Astrocyte of the spinal cord (primary cell): ENCODE data around the gene MARK2.

ENCODE experiments used
- DNase-seq: peaks from one replicate; pipeline ENCODE4 v3.0.0; 2011; ENCODE audit warnings: low read depth, low spot score
- H3K4me3 ChIP-seq: 2 replicates; pipeline ENCODE4 v1.5.1; 2011; ENCODE audit warnings: low read depth, mild to moderate bottlenecking, low read length, moderate library complexity
- CTCF ChIP-seq: IDR thresholded peaks from 2 replicates; pipeline ENCODE4 v1.5.1; 2012; ENCODE audit warnings: low read depth, mild to moderate bottlenecking, low read length, inconsistent platforms
- in situ Hi-C: cut with HindIII; loops from 2 replicates; pipeline ENCODE4 v1.10.0; 2017; ENCODE audit warnings: low sequenced_read_pairs

Gene MARK2

GRCh38 chr11:63816166-63816565 is 22.7 kb upstream of the MARK2 start:
- H3K4me3 ChIP-seq: no peak overlapping the region
- no peak for DNase-seq

GRCh38 chr11:63816732-63817131 is 22.2 kb upstream of the MARK2 start:
- no peak for TF ChIP-seq CTCF
- H3K4me3 ChIP-seq: no peak overlapping the region
- in situ Hi-C loops: no loop called here
- no peak for DNase-seq

More at GRCh38 chr11:63816166-63816565, 22.7 kb upstream of the MARK2 start:
- in situ Hi-C loops: no loop called here
- no peak for TF ChIP-seq CTCF

DNA sequence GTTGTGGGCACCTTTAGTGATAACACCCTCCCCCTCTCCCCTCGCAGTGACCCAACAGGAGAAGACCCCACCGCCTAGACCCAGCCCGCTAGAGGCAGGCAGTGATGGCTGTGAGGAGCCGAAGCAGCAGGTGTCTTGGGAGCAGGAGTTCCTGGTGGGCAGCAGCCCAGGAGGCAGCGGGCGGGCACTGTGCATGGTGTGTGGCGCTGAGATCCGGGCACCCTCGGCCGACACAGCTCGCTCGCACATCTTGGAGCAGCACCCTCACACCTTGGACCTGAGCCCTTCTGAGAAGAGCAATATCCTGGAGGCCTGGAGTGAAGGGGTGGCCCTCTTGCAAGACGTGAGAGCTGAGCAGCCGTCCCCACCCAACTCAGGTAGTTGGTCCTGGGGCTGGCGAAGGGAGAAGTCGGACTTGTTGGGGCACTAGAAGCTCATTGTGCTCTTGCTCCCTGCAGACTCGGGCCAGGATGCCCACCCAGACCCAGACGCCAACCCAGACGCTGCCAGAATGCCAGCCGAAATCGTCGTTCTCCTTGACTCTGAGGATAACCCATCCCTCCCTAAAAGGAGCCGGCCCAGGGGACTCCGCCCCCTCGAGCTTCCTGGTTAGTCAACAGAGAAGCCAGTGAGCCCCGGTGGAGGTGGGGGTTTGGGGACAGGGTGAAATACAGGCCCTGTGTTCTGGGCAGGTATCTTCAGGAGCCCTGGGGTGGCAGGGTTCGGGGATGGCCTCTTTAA is 21.0 kb upstream of the MARK2 start:
- no peak overlapping the region for H3K4me3 ChIP-seq
- in situ Hi-C loops: no loop called here
- no peak for TF ChIP-seq CTCF
- DNase-seq: no peak

- no peak for TF ChIP-seq CTCF
- H3K4me3 ChIP-seq: no peak overlapping the region
- no peak for DNase-seq
- in situ Hi-C loops: no loop called here
Observed at GRCh38 chr11:63818609-63819008, 20.3 kb upstream of the MARK2 start.

GRCh38 chr11:63821411-63821810 is 17.5 kb upstream of the MARK2 start:
- no peak overlapping the region for H3K4me3 ChIP-seq
- no peak for DNase-seq
- TF ChIP-seq CTCF: no peak
- in situ Hi-C loops: no loop called here

DNA sequence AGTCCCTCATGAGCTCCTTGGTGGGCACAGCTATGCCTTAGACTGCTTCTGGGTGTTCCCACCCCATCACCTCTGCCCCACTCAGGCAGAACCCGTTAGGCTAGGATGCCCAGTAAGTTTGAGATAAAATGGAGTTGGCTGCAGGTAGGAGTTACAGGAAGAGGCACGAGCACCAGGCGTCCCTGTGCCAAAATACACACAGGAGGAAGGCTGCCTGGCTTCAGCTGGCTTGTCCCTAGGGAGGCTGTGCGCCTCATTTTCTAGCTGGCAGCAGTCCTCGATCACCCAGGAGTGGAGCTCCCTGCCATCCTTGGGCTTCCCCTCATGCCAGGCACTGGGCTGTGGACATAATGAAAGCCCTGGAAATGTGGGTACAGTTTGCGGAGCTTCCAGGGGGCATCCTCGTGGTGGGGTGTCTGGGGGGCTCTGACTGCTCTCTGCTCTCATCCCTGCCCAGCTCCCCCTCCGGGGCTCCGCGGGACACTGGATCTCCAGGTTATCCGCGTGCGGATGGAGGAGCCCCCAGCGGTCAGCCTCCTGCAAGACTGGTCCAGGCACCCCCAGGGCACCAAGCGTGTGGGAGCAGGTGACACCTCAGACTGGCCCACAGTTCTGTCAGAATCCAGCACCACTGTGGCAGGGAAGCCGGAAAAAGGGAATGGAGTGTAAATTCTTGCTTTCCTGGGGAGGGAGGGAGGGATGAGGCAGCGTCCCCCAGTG is 12.3 kb upstream of the MARK2 start:
- in situ Hi-C loops: no loop called here
- H3K4me3 ChIP-seq: no peak overlapping the region
- no peak for TF ChIP-seq CTCF
- DNase-seq: no peak
